Measurements from ENCODE around the gene DRAXIN.
A peak's percentile ranks its signal among the peaks of the same experiment; 100 is the strongest.

DRAXIN gene

DNA sequence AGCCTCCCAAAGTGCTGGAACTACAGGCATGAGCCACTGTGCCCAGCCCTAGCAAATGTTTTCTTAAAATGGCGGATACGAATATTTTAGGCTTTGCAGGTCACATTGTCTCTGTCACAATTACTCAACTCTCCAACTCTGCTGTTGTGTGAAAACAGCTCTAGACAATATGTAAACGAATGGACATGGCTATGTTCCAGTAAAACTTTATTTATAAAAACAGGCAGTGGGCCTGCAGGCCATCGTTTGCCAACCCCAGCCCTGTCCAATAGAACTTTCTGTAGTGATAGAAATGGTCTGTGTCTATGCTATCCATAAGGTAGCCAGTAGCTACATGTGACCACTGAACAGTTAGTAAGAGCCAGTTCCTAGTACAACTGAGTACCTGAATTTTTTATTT lies 31.8 kb upstream of the DRAXIN start:
- Mint-ChIP-seq H3K27ac (no peak overlapping the region), H3K9me3 (no peaks in the 10 kb centered on the region)
- TF ChIP-seq, protein P1, sequence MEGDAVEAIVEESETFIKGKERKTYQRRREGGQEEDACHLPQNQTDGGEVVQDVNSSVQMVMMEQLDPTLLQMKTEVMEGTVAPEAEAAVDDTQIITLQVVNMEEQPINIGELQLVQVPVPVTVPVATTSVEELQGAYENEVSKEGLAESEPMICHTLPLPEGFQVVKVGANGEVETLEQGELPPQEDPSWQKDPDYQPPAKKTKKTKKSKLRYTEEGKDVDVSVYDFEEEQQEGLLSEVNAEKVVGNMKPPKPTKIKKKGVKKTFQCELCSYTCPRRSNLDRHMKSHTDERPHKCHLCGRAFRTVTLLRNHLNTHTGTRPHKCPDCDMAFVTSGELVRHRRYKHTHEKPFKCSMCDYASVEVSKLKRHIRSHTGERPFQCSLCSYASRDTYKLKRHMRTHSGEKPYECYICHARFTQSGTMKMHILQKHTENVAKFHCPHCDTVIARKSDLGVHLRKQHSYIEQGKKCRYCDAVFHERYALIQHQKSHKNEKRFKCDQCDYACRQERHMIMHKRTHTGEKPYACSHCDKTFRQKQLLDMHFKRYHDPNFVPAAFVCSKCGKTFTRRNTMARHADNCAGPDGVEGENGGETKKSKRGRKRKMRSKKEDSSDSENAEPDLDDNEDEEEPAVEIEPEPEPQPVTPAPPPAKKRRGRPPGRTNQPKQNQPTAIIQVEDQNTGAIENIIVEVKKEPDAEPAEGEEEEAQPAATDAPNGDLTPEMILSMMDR (IDR thresholded peaks at IDR 0.05; ENCODE audit: unreplicated experiment in 3 of 3) = no peak

DNA sequence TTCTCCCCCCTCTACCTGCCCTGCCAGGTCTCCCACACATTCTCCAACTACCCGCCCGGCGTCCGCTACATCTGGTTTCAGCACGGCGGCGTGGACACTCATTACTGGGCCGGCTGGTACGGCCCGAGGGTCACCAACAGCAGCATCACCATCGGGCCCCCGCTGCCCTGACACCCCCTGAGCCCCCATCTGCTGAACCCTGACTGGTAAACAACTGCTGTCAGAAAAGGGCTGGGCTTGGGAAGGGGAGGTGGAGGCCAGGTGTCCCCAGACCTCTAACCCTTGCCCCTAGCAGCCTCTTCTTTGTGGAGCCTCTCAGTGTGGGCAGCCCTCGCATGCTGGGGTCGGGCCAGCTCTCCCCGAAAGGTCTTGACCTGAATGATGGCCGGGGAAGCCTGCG lies 30.4 kb upstream of the DRAXIN start:
- no peaks in the 10 kb centered on the region for H3K4me1 Mint-ChIP-seq
- H3K36me3 Mint-ChIP-seq (ENCODE audit: low read depth) = peaks cover 16% of the 10 kb centered on the region
- H3K4me3 Mint-ChIP-seq = no peak overlapping the region
- TF ChIP-seq, protein P1 (IDR thresholded peaks at IDR 0.05; ENCODE audit: unreplicated experiment in 3 of 3) = no peak
- no peaks in the 10 kb centered on the region for H3K9me3 Mint-ChIP-seq
- no peak overlapping the region for H3K27ac Mint-ChIP-seq
- peaks cover 8% of the 10 kb centered on the region for H3K27me3 Mint-ChIP-seq (ENCODE audit: low read depth)

More for the DNA sequence above, 31.8 kb upstream of the DRAXIN start:
- Mint-ChIP-seq H3K36me3 (ENCODE audit: low read depth) (peaks cover 16% of the 10 kb centered on the region), H3K4me1 (no peaks in the 10 kb centered on the region), H3K27me3 (ENCODE audit: low read depth) (peaks cover 17% of the 10 kb centered on the region), H3K4me3 (peak overlapping the region in 2 of 3 experiments; percentile 36 to 43)

DNA sequence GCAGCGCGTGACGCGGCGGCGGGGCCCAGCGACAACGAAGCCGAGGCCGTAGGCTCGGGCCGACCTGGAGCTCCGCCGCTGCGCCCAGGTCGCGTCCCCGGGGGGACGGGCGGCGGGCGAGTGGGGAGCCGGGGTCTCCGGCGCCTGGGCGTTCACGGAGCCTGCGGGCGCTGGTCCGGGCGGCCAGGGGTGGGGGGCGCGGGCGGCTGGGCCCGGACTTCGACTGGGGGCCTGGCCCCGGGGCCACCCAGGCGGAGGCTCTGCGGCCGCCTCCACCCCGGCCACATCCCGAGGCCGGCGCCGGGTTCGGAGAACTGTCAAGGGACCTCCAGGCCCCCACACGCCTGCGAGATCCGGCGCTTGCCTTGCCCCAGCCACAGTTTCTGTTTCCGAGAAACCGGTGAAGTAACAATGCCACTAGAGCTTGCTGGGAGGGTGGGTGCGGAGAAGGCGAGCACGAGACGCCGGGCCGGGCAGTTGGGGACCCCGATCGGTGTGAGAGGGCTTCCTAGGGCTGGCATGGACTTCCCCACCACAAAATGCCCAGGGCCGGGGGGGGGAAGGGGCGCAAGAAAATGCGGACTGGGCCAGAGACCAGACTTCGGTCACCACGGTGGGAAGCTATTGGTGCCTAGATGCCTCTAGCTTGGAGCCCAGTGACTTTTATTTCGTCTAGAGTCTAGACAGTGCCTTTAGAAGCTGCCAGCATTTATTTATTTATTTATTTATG lies 27.0 kb upstream of the DRAXIN start:
- Mint-ChIP-seq H3K9me3 (no peaks in the 10 kb centered on the region), H3K4me1 (no peaks in the 10 kb centered on the region), H3K27me3 (ENCODE audit: low read depth) (peaks cover 4% of the 10 kb centered on the region), H3K27ac (no peak overlapping the region), H3K36me3 (ENCODE audit: low read depth) (peaks cover 15% of the 10 kb centered on the region), H3K4me3 (peak overlapping the region; percentile 79 to 83 (median 83))
- TF ChIP-seq, protein P1 (IDR thresholded peaks at IDR 0.05; ENCODE audit: unreplicated experiment in 3 of 3) = no peak

DNA sequence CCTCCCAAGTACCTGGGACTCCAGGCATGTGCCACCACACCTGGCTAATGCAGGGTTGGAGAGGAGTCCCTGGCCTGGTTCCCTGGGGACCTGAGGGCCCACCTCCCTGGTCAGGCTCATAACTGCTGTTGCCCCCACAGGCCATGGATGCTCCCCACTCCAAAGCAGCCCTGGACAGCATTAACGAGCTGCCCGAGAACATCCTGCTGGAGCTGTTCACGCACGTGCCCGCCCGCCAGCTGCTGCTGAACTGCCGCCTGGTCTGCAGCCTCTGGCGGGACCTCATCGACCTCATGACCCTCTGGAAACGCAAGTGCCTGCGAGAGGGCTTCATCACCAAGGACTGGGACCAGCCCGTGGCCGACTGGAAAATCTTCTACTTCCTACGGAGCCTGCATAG lies 23.0 kb upstream of the DRAXIN start:
- no peaks in the 10 kb centered on the region for H3K4me1 Mint-ChIP-seq
- TF ChIP-seq, protein P1 (IDR thresholded peaks at IDR 0.05; ENCODE audit: unreplicated experiment in 3 of 3) = no peak
- H3K9me3 Mint-ChIP-seq = no peaks in the 10 kb centered on the region
- no peaks in the 10 kb centered on the region for H3K27me3 Mint-ChIP-seq (ENCODE audit: low read depth)
- H3K36me3 Mint-ChIP-seq (ENCODE audit: low read depth) = peaks cover 12% of the 10 kb centered on the region
- no peak overlapping the region for H3K27ac Mint-ChIP-seq
- H3K4me3 Mint-ChIP-seq = no peak overlapping the region

DNA sequence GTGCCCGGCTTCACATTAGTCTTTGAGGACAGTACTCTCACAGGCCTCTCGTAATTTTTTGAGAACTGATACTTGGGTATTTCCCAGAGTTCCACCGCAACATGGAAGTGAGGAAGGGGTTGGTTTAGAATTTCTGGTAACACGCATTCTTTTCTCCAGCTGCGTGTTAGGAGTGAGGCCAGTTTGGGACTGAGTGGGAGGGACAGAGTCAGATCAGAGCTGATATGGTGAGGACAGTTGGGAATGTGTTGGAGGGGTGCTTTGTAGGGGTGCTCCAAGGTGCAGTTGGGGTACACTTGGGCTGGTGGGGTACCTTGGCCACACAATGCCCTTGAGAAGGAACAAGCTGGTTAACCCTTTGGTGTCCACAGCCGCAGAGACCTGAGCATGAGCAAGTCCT lies 20.8 kb upstream of the DRAXIN start:
- no peaks in the 10 kb centered on the region for H3K4me1 Mint-ChIP-seq
- peaks cover 21% of the 10 kb centered on the region for H3K36me3 Mint-ChIP-seq (ENCODE audit: low read depth)
- H3K4me3 Mint-ChIP-seq = no peak overlapping the region
- H3K27me3 Mint-ChIP-seq (ENCODE audit: low read depth) = no peaks in the 10 kb centered on the region
- TF ChIP-seq, protein P1 (IDR thresholded peaks at IDR 0.05; ENCODE audit: unreplicated experiment in 3 of 3) = no peak
- no peak overlapping the region for H3K27ac Mint-ChIP-seq
- no peaks in the 10 kb centered on the region for H3K9me3 Mint-ChIP-seq

DNA sequence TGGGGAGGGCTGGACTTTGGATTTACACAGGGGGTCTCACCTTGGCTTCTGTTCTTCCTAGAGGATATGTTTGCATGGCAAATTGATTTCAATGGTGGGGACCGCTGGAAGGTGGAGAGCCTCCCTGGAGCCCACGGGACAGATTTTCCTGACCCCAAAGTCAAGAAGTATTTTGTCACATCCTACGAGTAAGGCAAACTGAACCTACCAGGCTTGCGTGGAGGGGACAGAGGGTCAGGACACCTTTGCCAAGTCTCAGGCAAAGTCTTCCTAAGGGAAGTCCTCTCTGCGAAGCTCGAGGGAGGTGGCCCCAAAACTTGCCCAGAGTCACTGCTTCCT lies 20.3 kb upstream of the DRAXIN start:
- no peaks in the 10 kb centered on the region for H3K4me1 Mint-ChIP-seq
- H3K36me3 Mint-ChIP-seq (ENCODE audit: low read depth) = peaks cover 24% of the 10 kb centered on the region
- H3K27ac Mint-ChIP-seq = no peak overlapping the region
- TF ChIP-seq, protein P1 (IDR thresholded peaks at IDR 0.05; ENCODE audit: unreplicated experiment in 3 of 3) = no peak
- H3K4me3 Mint-ChIP-seq = no peak overlapping the region
- H3K9me3 Mint-ChIP-seq = no peaks in the 10 kb centered on the region
- no peaks in the 10 kb centered on the region for H3K27me3 Mint-ChIP-seq (ENCODE audit: low read depth)
